ENCODE measurements around the gene KITLG. TPM values are rescaled to one million over a fixed set of nuclear protein-coding genes. Genes with fewer than 3 reads are reported as not detected.
"Not testable (repeated sequence)": the region's sequence is repeated elsewhere in the genome, so short reads cannot be mapped to it uniquely, and the experiment has no call there.

KITLG gene
- total RNA-seq, 1 donor from 2014 or later = 13.2 TPM

GRCh38 chr12:88469154-88469553, 111.1 kb downstream of the KITLG start:
- Histone ChIP-seq H3K9me3 (no peaks in the 10 kb centered on the region), H3K4me1 (no peaks in the 10 kb centered on the region), H3K27ac (no peak overlapping the region), H3K36me3 (no peaks in the 10 kb centered on the region), H3K4me3 (no peak overlapping the region), H3K27me3 (no peaks in the 10 kb centered on the region)
- no peak for DNase-seq (ENCODE audit: low spot score in 2 of 2)
- intact Hi-C loops (cut with DNase I) = no loop called here
- TF ChIP-seq, protein P1, sequence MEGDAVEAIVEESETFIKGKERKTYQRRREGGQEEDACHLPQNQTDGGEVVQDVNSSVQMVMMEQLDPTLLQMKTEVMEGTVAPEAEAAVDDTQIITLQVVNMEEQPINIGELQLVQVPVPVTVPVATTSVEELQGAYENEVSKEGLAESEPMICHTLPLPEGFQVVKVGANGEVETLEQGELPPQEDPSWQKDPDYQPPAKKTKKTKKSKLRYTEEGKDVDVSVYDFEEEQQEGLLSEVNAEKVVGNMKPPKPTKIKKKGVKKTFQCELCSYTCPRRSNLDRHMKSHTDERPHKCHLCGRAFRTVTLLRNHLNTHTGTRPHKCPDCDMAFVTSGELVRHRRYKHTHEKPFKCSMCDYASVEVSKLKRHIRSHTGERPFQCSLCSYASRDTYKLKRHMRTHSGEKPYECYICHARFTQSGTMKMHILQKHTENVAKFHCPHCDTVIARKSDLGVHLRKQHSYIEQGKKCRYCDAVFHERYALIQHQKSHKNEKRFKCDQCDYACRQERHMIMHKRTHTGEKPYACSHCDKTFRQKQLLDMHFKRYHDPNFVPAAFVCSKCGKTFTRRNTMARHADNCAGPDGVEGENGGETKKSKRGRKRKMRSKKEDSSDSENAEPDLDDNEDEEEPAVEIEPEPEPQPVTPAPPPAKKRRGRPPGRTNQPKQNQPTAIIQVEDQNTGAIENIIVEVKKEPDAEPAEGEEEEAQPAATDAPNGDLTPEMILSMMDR (IDR thresholded peaks at IDR 0.05) = no peak

DNA sequence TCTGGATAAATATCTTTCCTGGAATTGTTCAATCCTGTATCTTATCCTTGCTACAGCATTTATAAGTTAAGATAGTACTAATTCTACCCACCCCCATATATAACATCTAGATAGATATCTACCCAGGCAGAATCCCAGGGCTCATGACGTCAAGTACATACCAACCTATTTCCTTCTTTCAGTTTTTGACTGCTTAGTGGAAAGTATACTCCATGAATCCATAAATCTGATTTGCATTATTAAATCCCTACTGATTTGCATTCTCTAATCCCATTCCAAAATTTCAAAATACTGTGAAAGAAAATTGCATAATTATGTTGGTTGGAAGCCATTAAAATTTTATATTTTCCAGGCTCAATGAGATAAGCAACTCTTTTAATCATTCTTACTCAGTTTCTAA, 111.7 kb downstream of the KITLG start:
- no peak overlapping the region for H3K4me3 ChIP-seq
- H3K27me3 ChIP-seq = no peaks in the 10 kb centered on the region
- H3K9me3 ChIP-seq = no peaks in the 10 kb centered on the region
- TF ChIP-seq, protein P1 (IDR thresholded peaks at IDR 0.05) = no peak
- intact Hi-C loops (cut with DNase I) = no loop called here
- no peak for DNase-seq (ENCODE audit: low spot score in 2 of 2)
- no peaks in the 10 kb centered on the region for H3K36me3 ChIP-seq
- H3K4me1 ChIP-seq = no peaks in the 10 kb centered on the region
- no peak overlapping the region for H3K27ac ChIP-seq

GRCh38 chr12:88466708-88467107, 113.6 kb downstream of the KITLG start:
- H3K36me3 ChIP-seq; intact Hi-C loops (cut with DNase I); H3K4me3 ChIP-seq; H3K4me1 ChIP-seq; H3K9me3 ChIP-seq; H3K27ac ChIP-seq; DNase-seq (ENCODE audit: low spot score in 2 of 2); H3K27me3 ChIP-seq: not testable (repeated sequence)

DNA sequence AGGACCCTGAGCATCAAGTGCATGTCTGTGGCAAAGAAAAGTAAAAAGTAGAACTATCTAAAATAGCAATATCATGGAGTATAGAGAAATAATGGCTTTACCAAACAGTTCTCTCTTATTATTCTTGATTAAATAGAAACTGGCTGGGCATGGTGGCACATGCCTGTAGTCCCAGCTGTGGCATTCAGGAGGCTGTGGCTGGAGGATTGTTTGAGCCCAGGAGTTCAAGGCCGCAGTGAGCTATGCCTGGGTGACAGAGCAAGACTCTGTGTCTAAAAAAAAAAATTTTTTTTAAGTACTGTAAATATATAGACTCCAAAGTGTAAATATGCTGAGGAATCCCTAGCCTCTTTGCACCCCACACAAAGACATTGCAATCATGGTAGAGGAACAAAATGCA, 121.9 kb downstream of the KITLG start:
- H3K4me1 ChIP-seq = no peaks in the 10 kb centered on the region
- no peak overlapping the region for H3K27ac ChIP-seq
- no peak for DNase-seq (ENCODE audit: low spot score in 2 of 2)
- TF ChIP-seq, protein P1 (IDR thresholded peaks at IDR 0.05) = no peak
- H3K27me3 ChIP-seq = no peaks in the 10 kb centered on the region
- H3K4me3 ChIP-seq = no peak overlapping the region
- H3K36me3 ChIP-seq = no peaks in the 10 kb centered on the region
- H3K9me3 ChIP-seq = no peaks in the 10 kb centered on the region
- intact Hi-C loops (cut with DNase I) = no loop called here

DNA sequence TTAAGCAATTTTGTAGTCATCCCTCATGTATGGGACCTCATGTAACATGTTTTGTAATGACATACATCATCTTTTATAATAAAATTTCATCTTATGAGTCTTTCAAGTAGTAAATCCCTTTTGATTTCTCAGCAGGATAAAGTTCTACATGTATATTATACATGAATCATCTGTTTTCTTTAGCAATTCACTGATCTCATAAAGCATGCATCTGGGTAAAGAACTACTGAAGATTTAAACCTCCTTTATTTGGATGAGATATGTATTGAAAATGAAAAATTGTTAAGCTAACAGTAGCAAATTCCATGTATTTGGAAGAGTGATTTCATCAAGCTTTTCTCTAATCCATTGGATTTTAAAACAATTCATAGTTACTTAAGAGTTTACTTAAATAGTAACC, 126.9 kb downstream of the KITLG start:
- DNase-seq (ENCODE audit: low spot score in 2 of 2) = no peak
- no peaks in the 10 kb centered on the region for H3K4me1 ChIP-seq

GRCh38 chr12:88451205-88451604, 129.1 kb downstream of the KITLG start:
- Histone ChIP-seq H3K4me1 (no peaks in the 10 kb centered on the region), H3K4me3 (no peak overlapping the region), H3K9me3 (no peaks in the 10 kb centered on the region), H3K36me3 (no peaks in the 10 kb centered on the region), H3K27me3 (no peaks in the 10 kb centered on the region), H3K27ac (no peak overlapping the region)
- intact Hi-C loops (cut with DNase I) = no loop called here
- TF ChIP-seq, protein P1 (IDR thresholded peaks at IDR 0.05) = no peak
- DNase-seq (ENCODE audit: low spot score in 2 of 2) = no peak

More for the DNA sequence above, 126.9 kb downstream of the KITLG start:
- intact Hi-C loops (cut with DNase I) = no loop called here
- H3K27me3 ChIP-seq = no peaks in the 10 kb centered on the region
- no peaks in the 10 kb centered on the region for H3K36me3 ChIP-seq
- TF ChIP-seq, protein P1 (IDR thresholded peaks at IDR 0.05) = no peak
- H3K4me3 ChIP-seq = no peak overlapping the region
- no peaks in the 10 kb centered on the region for H3K9me3 ChIP-seq
- H3K27ac ChIP-seq = no peak overlapping the region

Measured in ascending aorta (tissue), 2 donors.